NCI-H2107 (cell line): ENCODE measurements around the gene PSTPIP2.
"Not testable (repeated sequence)": the region's sequence is repeated elsewhere in the genome, so short reads cannot be mapped to it uniquely, and the experiment has no call there.

Experiments
- DNase-seq: peaks from one replicate; lab custom pipeline; 2025; lab: John Stamatoyannopoulos, UW

The PSTPIP2 gene

DNA sequence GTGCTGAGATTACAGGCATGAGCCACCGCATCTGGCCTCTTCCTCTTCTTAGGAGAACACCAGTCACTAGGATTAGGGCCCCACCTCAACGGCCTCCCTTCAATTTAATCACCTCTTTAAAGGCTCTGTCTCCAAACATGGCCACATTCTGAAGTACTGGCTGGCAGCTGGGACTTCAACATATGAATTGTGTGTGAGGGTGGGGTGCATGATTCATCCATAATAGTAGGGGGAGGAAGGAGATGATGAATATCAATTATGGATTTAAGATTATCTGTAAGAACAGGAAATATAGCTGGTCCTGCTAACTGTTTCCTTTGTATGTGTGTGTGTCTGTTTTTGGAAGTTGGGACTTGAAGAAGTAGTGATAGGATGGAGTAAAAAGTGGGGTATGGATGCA is 90.2 kb downstream of the PSTPIP2 start:
- DNase-seq: no peak

DNA sequence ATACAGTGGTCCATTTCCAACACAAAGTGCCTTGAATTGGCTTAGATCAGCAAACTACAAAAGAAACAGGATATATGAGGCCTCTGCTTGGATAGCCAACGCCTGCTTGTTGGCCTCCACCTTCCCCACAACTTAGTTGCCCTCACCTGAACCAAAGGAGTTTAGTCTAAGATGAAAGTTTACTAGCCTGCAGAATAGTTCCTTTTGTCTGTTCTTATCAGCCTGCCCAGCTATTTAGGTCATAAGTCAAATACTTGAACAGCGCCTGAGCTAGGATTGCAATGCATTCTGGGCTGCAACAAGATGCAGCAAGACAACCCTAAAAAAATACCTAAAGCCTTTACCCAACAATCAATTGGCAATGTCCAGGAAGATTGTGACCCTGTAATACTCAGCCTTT is 91.8 kb downstream of the PSTPIP2 start:
- DNase-seq: no peak

DNA sequence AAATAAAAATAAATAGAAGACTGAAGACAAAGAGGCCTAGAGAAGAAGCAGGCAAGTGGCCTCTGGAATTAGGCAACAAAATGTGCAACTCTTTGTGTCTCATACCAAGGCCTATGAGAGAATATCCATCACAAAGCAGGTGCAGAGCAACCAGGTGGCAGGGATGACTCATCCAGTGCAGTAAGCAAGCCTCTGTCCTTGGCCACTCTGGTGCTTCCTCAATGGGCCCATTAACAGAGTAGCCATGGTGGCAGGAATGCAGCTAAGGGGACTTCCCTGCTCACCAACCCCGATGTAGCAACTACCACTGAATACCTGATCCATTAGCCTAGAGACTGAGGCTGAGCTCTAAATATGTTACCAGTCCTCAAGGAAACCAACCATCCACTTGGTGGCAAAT is 94.0 kb downstream of the PSTPIP2 start:
- no peak for DNase-seq

DNA sequence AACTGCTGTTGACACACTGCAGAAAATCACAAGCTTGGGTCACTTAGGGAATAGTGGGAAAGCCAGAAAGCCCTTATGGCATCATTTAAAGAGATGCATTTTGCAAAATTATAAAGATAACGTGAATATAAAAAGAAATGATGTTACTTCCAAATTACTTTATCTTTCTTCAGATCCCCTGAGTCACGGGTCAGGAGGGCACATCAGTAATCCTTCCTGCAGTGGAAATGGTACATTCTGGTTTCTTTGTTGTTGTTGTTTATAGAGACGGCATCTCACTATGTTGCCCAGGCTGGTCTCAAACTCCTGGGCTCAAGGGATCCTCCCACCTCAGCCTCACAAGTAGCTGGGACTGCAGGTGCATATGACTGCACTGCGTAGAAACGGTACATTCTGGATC is 95.1 kb downstream of the PSTPIP2 start:
- no peak for DNase-seq

DNA sequence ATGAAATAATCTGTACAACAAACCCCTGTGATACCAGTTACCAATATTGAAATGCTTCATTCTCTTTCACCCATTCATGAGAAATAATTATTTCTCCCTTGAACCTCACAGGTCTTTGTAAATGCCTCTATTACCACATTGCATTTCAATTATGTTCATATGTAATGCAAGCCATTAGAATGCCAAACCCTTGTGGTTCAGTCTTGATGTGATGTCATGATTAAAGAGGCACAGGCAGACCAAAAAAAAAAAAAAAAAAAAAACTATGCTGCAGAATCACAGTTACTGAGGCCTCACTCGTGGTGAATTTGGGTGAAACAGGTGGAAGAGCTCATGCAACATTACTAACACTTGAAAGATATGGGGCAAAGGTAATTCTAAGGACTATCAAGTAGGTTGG is 95.5 kb downstream of the PSTPIP2 start:
- no peak for DNase-seq

DNA sequence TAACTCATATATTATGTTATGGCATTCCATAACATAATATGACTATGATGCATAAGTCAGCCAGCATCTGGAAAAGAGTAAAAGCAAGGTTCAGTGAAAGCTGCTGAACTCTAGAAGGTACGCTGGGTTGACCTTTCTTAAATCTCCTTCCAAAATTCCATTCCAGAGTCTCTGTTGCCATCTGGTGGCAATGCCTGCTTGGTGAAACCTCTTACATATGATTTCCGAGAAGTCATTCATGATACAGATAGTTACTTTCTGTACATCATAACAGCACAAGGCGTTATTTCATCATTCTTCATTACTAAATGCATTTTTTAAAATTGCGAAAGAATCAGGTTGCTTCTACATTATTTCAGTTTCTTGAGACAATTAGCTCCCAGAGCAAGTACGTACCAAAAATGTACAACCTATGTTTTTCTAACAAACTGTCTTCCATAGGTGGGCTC is 97.9 kb downstream of the PSTPIP2 start:
- peak; percentile 63 for DNase-seq

DNA sequence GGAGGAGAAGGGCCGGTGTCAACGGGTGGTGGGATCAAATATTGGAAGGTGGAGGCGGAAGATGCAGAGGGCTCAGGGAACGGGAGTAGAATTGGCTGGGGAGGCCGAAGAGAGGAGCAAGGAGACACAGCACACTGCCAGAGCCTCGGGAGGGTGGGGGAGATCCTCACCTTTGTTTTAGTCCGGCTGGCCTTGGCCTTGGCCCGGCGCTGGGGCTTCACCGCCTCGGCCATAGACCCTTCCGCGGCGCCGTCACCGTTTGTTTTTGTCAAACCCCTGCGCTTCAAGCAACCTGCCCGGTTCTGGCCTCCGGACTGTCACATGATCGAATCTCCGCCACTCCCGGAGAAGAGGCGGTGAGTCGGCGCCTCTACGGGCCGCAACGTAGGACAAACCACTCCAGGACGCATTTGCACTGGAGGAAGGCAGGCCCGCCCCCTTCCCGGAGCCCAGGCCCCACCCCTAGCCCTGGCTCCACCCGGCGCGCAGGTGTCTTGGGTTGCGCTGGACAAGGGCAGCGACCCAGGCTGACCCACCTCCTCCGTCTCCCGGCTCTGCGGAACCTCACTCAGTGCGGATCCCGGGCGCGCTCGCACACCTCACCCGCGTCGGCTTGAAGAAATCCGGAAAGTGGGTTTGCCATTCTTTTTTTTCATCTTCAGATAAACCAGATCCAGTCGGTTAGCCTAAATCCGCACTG is 104.9 kb downstream of the PSTPIP2 start, which contains the start of gene EPG5:
TSS of gene EPG5 (minus strand) at position 323 of the 700 bp plus-strand sequence. CDS start at position 233, 90 bp downstream.
- DNase-seq: peak; percentile 88

DNA sequence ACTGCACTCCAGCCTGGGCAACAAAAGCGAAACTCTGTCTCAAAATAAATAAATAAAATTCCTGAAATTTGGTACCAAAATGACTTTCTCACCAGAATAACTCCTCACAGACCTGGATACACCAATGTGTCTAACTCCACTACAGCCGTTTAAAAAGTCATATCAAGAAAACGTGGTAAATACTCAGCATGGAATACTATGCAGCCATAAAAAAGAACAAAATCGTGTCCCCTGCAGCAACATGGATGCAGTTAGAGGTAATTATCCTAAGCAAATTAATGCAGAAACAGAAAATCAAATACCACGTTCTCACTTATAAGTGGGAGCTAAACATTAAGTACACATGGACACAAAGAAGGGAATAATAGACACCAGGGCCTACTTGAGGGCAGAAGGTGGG is 107.1 kb downstream of the PSTPIP2 start:
- DNase-seq: not testable (repeated sequence)

DNA sequence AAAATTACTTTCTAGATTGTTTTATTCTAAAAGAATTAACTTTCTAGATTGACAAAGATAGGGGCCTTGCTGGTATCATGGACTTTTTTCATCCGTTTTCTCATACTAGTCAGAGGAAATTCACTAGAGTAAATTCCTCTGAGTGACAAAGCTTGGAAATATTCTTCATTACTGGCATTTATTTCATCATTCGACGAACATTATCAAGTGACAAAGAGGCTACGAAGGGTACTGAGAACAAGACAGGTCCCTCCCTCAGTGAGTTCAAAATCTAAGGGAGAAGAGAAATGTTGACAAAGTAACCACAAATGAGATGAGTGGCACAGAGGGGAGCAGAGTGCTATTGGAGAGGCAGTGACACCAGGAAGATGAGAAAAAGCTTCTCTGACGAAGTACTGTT is 109.2 kb downstream of the PSTPIP2 start:
- no peak for DNase-seq

DNA sequence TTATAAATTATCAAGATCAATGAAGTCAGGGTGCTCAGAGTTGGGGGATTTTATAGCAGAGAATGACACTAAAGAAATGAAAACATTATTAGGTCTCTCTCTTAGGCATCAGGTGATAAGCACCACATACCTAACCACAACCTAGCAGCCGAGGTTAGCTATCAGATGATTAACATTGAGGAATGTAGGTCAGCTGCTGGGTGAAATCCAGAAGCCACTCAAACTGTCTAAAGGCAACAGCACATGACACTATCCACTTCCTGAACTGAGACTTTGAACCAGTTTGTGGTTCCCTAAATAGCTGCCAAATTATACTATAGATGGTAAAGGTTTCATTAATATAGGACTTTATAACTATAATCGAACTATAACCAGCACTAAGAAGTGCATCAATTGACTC is 109.6 kb downstream of the PSTPIP2 start:
- DNase-seq: no peak

DNA sequence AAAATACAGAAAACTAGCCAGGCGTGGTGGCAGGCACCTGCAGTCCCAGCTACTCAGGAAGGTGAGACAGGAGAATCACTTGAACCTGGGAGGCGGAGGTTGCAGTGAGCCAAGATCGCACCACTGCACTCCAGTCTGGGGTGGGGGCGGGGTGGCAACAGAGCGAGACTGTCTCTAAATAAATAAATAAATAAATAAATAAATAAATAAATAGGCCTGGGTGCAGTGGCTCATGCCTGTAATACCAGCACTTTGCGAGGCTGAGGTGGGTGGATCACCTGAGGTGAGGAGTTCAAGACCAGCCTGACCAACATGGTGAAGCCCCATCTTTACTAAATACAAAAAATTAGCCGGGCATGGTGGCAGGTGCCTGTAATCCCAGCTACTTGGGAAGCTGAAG is 112.6 kb downstream of the PSTPIP2 start:
- not testable (repeated sequence) for DNase-seq

DNA sequence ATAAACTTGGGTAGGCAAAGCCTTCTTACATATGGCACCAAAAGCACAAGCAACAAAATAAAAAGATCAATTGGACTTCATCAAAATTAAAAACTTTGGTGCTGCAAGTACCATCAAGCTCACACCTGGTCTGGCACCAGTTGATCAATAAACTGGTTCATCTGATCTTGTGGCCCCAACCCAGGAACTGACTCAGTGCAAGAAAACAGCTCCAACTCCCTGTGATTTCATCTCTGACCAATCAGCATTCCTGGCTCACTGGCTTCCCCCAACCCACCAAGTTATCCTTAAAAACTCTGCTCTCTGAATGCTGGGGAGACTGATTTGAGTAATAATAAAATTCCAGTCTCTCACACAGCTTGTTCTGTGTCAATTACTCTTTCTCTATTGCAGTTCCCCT is 113.3 kb downstream of the PSTPIP2 start:
- DNase-seq: no peak

DNA sequence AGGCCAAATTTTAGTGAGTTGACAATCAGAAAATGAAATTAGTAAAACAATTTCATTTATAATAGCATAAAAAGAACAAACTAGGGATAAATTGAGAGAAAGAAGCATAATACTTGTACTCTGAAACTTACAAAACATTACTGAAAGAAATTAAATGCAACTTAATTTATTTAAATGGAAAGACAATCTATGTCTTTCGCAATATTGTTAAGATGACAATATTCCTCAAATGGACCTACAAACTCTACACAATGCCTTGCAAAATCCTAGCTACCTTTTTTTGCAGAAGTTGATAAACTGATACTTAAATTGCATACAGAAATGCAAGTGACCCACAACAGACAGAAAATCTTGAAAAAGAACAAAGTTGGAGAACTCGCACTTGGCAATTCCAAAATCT is 114.0 kb downstream of the PSTPIP2 start:
- no peak for DNase-seq

DNA sequence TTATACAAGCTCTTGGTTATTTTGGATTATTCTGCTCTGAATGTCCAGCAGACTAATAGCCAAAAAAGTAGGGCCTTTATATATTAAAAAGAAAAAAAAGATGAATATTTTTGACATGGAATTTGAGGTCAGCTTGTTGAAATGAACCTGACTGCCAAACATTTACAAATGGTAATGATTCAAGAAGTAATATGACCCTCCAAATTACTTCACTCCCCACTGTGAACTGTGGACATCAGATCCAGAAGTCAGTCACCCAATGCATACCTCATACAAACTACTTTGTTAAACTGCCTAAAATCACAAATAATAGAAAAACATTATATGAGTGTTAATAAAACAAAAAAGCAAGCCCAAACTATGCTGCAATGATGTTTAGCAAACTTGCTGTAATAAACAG is 115.0 kb downstream of the PSTPIP2 start:
- no peak for DNase-seq

DNA sequence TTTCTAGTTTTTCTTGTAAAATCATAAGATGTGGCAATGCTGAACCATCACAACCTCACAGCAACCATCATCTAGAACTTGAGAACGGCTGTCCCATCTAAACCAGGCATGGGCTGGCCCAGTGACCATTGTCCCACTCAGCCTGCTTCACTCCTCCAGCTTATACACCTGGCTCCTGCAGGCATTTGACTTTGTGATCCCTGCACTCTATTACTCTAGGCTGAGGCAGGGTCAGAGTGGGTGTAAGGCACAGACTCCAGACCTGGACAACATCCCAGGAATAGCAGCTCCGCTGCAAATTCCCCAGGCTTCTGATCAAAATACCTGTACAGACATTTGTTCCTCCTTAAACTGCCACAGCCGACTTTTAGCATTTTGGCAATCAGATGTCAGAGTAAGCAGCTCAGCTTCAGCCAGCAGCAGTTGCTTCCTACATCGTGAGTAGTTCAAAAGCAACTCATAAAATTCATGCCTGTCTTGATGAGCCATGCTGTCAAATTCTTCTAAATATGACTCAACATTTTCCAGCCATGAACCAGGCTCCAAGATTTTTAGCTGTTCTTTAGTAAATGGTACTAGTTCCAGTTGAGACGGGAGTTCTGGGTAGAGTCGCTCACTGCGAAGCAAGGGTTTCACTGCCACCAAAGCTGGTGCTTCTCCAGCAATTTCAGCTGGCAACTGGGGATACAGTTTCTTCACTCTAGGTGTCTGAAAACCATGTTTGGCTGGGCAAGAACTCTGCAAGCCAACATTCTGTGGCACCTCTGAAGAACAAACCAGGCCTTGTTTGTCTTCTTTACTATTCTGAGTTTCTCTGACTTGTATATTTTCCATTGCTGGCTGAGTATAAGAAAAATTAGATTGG is 117.8 kb downstream of the PSTPIP2 start:
- DNase-seq: no peak

DNA sequence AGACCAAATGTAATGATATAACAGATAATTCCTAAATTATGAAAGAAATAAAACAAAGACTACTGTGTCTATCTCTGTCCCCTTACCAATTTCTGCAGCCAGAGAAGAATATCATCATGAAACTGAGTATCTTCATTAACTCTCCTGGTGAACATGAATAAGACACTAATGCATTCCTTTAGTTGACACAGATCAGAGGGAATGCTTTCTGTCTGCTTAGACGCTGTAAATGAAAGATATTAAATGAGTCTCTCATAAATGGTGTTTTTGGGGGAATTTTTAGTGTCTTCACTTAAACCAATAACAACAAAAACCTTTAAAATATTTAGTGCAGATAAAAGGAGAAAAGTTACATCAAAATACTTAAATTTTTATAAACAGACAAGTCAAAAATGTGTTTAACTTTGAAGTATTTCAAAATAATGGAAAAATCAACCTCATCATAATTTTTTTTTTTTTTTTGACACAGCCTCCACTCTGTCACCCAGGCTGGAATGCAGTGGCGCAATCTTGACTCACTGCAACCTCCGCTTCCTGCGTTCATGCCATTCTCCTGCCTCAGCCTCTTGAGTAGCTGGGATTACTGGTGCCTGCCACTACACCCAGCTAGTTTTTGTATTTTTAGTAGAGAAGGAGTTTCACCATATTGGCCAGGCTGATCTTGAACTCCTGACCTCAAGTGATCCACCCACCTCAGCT is 120.9 kb downstream of the PSTPIP2 start:
- DNase-seq: no peak

DNA sequence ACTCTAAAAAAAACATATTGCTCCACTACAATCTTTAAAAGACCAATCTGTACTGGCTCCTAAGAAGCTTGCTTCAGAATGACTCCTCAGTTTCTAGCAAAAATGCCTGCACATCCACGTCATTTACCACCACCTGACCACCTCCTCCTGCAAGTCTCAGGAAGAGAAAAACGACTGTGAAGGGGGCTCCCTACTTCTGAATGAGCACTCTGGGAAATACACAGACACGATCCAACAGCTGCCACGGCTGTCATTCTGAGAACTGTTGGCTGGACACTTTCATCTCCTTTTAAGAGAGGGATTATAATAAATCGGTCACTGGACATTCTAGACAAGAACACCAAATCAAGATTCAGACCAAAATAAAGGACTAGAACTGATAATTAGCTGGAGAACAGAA is 126.4 kb downstream of the PSTPIP2 start:
- no peak for DNase-seq

DNA sequence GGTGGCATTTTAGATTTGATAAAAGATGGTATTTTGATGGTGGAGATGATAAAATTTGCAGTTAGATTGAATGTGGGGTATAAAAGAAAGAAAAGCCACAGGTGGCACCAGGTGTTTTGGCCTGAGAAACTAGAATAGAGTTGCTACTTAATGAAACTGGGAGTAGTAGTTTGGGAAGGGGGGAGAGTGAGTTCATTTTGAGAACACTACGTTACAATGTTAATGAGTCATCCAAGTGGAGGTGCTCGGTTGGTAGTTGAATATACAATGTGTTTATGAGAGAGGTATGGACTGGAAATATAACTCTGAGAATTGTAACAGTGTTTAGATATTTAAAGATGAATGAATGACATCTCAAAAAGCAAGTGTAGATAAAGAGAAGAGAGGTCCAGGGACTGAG is 131.3 kb downstream of the PSTPIP2 start:
- DNase-seq: no peak

DNA sequence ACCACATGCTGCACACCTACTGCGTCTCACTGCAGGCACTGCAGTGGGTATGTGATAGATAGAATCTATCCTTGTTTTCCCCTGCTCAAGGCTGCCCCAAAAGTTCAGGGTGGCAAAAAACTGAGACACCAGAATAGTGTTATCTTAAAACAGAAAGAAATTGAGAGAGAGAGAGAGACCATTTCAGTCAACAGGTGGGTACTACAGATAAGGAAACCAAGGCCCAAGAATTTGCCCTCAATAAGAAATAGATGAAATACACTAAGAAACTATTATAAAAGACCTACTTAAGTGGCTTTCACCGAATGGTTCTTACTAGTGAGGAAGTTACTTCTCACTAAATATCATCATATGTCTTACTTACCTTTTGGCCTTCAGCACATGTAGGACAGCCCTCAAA is 132.8 kb downstream of the PSTPIP2 start:
- DNase-seq: no peak

DNA sequence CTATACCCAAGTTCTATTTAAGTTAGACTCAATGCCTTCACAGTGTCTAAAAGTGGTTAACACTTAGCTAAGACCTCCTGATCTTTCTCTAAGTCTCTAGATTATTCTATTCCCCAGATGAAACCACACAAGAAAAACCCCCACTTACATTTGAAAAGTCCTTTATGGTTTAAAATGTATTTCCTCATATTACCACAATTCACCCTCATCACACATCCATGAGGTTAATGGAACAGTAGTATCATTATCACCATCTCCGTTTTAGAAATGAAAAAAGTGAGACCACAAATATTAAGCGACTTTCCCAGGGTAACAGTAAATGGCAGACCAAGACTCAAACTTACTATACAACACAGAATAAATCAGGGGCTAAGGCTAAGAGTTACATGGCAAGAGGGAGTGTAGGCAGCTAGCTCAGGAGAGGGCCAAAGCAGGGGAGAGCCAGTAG is 133.5 kb downstream of the PSTPIP2 start:
- DNase-seq: no peak

DNA sequence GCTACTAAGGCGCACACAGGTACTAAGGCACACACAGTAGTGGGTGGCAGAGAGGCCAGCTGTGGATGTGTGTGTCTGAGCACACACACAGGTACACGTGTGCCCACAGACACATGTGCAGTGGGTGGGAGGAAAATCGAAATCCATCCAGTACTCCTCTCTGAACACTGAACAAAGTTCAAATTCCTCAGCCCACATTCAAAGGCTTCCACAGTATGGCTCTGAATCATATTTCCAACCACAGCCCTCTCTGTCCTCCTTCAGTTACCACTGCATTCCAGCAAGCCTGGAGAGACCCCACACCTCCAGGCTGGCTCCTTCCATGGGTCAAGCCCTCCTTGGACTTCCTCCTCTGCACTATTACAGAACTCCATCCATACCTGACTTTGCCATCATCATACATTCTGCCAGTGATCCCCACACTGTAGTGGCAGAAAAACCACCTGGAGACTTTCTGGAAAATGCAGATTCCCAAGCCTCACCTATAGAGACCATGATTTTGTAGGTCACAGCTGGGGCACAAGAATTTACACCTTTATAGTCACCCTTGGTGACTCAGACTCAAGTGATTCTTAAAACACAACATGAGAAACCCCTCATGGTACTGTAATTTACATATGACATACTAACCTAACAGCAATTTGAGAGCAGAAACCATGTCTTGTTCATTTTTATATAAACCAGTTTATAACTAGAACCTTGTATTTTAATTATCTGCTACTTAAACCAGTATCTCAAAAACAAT is 136.3 kb downstream of the PSTPIP2 start:
- no peak for DNase-seq
